Limb (tissue), 2 donors: ENCODE results near the gene COX7B2.

Source experiments
- DNase-seq, 2 donors: peaks; one replicate each; pipeline ENCODE4 v3.0.0-alpha.2; 2016; ENCODE audit errors: extremely low spot score in 2 of 2

The COX7B2 gene

DNA sequence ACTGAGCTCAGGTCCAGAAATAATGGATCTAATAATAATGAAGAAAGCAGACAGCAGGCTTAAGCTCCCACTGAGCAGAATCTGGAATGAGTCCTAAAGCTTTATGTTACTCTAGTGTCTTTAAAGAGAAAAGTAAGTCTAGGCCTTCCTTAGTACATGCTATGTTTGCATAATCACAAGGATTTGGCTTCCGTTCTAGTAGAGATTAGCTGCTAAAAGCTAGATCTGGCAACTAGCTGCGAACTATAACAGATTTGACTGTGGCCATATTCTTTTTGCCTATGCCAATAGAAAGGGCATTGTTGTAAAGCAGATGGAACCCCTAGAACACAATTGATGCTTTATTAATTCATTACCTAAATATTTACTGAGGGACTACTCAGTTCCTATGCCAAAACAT is 19.0 kb downstream of the COX7B2 start:
- DNase-seq, result no peak

DNA sequence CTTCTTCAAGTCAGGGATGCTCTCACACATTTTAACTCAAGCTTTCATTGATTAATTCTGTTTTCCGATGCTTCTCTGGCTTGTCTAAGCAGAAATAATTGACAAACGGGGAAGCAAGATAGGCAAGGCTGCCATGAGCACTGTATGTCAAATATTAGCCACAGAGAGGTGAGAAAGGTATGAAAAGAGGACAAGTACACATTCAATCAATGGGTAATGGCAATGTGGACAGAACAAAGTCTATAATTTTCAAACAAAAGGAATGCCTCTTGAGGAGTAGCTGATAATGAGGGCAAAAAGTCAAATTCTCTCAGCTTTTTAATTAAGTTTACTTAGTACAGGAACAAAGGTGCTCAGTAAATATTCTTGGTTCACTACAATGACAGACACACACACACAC is 19.6 kb downstream of the COX7B2 start:
- no peak for DNase-seq

DNA sequence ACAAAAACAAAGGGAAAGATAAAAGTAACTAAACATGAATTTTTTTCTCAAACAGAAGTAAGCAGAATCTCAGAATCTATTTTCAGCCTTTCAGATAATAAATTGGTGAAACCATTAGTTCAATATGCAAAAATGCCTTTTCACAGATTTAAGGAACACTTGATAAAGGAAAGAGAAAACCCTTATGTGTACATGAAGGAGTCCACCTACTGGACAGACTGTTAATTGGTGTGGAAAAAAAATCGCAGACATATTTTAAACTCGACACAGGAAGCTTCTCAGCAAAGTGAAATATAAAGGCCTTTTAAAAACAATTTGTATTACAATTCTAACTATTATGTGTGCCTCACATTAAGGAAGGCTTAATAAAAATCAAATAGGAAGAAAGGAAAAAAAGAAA is 22.3 kb downstream of the COX7B2 start:
- DNase-seq, result peak in 1 of 2 donors; percentile 14

DNA sequence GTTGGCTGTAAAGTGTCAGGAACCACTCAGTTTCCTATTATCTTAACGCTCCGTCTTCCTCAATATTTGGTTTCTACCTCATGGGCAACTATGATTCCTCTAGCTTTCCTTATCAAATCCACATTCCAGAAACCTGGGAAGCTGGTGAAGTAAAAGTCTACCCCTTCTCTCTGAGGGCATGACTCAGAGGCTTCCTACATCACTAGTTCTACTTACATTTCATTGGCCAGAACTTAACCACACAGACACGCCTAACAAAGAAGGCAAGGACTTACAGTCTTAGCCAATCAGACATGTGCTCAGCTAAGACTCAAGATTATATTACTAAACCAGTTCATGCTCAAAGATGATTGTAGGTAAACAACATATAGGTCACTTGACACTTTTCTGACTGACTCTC is 30.4 kb downstream of the COX7B2 start:
- no peak for DNase-seq

DNA sequence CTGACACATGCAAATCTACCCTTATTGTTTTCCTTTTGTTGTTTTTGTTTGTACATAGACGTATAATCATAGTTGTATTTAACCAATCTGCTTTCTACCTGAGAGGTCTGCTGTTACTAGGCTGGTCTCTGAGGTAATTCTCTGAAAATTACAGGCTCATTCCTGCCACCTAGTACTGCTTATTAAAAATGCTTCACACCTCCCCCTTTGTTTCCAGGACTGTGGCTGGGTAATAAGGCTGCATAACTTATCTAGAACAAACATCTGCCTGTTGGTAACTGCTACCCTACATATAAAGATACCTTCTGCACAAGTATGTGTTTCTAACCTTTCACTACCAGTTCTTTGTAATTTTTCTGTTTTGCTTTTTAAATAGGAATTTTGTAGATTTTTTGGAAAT is 34.2 kb downstream of the COX7B2 start:
- DNase-seq, result no peak

DNA sequence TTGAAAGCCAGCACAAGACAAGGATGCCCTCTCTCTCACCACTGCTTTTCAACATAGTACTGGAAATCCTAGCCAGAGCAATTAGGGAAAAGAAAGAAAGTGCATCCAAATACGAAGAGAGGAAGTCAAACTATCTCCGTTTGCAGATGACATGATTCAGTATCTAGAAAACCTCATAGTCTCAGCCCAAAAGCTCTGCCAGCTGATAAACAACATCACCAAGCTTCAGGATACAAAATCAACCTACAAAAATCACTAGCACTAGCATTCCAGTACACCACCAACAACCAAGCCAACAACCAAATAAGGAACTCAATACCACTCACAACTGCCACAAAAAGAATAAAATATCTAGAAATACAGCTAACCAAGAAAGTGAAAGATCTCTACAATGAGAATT is 38.6 kb downstream of the COX7B2 start:
- DNase-seq, result no peak

DNA sequence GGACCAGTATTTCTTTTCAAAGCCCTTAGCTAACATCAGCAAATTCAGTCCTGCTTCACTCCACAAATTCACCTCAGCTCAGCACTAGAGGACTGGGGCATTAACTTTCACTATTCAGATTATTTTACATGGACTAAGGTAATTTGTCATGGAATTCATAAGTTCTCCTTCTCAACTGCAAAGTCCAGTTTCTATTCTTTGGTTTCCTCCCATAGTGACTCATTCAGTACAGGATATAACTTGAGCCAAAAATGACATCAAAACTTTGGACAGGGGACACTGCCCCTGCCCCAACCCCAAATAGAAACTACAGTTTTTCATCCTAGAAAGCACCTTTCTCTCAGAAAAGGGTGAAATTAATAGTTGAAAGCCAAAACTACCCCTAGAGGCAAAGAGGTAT is 52.7 kb downstream of the COX7B2 start:
- no peak for DNase-seq

DNA sequence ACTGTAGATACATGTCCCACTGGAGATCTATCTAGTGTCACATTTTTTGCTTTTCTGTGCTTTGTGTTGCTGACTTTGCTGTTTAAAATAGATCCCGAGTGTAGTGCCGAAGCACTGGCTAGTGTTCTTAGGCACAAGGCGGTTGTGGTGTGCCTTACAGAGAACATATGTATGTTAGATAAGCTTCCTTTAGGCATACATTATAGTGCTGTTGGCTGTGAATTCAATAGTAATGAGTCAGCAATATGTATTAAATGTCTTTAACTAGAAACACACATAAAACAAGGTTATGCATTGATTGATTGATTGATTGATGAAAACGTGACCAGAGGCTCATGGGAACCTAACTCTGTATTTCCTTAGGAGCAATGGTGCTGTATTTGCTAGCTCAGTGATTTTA is 56.2 kb downstream of the COX7B2 start:
- DNase-seq, result no peak

DNA sequence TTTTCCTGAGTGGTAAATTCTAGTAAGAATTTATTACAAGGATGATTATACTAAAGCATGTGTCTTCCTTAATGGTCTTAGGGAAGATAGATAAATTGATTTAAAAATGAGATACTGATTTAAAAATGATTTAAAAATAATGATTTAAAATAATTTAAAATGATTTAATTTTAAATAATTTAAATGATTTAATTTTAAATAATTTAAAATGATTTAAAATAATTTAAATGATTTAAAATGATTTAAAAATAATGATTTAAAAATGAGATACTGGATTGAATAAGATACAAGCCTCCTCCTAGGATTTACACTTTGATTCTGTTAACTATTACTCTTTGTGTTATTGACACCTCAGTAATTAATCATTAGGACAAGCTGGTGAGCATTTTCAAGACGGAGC is 59.0 kb downstream of the COX7B2 start:
- DNase-seq, result no peak

DNA sequence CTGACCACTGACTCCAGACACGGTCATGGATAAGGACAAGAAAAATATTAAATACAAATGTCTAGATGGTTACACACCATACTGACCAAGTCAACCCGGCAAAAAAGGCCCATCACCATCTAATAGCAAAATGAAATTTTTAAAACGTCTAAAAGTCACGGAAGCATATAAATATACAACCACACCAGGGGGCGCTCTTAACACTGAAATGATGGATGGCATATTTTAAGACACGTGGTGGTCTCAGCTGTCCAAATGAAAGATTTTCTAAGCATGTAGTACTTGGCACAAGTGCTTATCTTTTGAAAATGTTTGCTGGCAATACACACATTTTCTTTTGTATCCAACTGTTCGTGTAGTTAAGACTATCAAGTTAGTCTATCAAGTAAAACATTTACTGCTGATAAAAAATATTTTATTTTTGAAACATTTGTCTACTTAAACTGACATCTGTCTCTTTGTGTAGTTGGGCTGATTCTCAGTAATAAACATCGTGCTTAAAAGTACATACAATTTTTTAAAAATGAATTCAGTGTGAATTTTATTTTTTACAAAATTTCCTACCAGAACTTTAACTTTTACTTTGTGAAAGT is 64.6 kb downstream of the COX7B2 start:
- DNase-seq, result peak; percentile 59 to 84

DNA sequence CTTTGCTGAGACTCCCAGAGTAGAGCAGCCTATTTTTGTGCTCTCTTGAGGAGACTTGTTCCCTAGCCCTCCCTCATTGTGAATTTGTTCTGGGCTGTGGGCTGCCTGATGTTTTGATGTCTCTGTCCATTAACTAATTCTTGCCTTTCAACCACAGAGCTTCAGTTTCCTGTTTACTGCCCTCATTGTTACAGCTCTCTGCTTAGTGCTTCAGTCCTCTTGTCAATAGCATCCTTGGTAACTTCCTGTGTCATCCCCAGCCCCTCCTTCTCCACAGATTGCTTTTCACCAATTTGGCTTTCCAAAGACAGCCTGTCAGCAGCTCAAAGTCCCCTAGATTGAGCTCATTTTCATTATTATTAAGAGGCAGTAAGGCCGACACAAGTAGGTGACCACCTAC is 69.9 kb downstream of the COX7B2 start:
- no peak for DNase-seq

DNA sequence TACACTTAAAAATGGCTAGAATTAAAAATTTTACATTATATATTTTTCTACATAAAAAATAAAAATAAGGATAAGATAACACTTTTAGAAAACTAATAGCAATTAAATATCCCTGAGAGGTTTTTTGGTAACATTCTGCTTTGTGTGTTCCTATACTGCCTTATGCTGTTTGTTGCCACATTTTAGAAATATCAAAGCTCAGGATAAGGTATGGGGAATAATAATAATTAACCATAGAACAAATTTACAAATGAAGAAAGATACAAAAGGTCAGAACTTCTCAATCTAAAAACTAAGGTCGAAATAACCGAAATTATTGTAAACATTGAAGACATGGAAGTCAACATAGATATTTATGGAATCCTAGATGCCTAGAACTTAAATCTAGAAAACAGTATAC is 71.4 kb downstream of the COX7B2 start:
- no peak for DNase-seq

DNA sequence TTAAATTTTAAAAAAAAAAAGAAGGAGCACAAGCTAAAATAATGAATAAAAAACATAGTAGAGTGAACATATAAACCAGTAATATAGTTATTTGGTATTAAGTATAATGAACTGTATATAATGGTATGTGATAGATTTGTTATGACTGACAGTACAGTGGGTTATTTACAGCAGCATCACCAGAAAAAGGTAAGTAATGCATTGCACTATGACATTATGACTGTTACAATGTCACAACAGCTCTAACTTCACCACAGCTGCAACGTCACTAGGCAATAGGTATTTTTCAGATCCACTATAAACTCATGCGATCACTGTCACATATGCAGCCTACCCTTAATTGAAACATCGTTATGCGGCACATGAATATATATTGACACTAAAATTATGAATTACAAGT is 72.5 kb downstream of the COX7B2 start:
- no peak for DNase-seq

DNA sequence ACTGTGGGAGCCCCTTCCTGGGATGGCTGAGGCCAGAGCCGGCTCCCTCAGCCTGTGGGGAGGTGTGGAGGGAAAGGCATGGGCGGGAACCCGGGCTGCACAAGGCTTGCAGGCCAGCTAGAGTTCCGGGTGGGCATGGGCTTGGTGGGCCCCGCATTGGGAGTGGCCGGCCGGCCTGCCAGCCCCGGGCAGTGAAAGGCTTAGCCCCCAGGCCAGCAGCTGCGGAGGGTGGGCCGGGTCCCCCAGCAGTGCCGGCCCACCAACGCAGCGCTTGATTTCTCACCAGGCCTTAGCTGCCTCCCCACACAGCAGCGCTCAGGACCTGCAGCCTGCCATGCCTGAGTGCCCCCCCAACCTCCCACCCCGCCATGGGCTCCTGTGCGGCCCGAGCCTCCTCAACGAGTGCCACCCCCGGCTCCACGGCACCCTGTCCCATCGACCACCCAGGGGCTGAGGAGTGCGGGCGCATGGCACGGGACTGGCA is 78.0 kb downstream of the COX7B2 start:
- DNase-seq, result no peak

DNA sequence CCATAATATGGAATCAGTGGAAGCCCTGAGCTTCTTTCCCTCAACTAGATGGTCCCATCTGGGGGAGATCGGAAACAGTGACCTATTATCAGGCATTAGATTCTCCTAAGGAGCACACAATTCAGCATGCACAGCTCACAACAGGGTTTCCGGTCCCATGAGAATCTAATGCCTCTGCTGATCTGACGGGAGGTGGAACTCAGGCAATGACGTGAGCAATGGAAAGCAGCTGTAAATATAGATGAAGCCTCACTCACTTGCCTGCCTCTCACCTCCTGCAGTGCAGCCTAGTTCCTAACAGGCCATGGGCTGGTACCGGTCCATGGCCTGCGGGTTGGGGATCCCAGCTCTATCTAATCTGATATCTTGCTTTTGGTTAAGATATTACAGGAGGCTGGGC is 88.9 kb downstream of the COX7B2 start:
- no peak for DNase-seq

DNA sequence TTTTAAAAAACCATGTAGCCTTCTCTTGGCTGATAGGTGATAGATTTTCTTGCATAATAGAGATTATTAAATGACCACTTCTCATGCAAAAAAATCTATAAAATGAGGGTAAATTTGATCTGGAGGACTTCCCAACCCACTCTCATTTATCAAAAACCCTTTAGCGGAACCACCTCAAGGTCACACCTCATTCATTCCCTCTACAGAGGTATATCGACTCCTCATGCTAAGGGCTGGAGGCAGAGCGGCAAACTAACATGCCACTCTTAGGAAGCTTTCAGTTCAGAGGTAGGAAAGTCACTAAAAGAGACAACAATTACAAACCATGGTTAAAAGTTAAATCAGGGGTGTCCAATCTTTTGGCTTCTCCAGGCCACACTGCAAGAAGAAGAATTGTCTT is 90.0 kb downstream of the COX7B2 start:
- DNase-seq, result no peak

DNA sequence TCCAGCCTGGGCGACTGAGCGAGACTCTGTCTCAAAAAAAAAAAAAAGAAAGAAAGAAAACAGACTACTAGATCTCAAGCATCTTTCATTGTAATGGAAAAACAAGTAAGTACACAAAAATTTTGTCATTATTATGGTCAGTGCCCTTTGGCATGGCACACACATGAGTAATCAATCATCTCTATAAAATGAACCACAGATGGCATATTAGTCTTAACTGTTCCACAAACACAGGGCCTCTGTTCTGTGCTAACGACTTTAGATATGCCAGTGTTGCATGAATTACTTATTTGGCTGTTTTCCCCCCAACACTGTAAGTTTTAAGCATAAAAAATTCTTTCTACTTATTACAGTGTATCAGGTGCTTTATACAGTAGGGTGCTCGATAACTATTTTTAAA is 90.4 kb downstream of the COX7B2 start:
- no peak for DNase-seq

DNA sequence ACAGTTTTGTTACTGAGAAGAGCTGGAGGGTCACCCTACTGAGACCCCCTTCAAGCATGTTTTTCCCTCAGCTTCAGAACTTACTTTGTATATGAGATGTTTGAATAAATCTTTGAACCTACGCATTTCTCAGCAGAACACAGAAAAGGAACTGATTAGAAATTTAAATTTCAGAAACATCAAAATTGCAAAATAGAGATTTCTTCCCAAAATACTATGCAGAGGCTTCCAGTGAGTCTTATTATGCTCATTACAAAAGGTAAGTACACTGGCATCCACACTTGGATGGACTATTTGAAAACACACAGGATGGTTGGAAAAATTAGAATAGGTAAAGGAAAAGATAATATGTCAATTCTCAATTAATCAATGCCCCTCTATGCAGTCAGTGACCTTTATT is 91.2 kb downstream of the COX7B2 start:
- DNase-seq, result no peak

DNA sequence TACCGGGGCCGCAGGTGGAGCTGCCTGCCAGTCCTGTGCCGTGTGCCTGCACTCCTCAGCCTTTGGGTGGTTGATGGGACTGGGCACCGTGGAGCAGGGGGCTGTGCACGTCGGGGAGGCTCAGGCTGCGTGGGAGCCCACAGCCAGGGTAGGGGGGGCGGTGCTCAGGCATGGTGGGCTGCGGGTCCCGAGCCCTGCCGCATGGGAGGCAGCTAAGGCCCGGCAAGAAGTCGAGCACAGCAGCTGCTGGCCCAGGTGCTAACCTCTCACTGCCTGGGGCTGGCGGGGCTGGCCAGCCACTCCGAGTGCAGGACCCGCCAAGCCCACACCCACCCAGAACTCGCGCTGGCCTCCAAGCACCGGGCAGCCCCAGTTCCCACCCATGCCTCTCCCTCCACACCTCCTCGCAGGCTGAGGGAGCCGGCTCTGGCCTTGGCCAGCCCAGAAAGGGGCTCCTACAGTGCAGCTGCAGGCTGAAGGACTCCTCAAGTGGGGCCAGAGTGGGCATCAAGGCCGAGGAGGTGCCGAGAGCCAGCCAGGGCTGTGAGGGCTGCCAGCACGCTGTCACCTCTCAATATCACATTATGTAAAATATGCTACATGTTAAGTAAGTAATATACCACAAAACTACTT is 104.1 kb downstream of the COX7B2 start:
- DNase-seq, result no peak

DNA sequence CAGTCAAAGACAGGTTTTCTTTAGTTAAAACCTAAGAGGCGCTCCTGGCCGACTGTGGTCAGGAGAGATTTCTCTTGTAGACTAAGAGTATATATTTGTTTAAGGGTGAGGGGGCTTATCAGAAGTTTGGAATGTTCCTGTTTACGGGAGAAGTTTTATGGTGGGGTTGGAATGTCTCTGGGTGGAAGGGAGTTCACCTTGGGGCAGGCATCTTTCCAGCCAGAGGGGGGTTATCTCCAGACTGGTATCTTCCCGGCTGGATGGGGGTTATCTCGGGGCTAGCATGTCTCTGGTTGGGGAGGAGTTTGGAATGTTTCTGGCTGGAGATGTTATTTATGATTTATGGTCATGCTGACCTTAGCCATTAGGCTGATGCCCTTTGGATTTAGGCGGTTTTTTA is 116.0 kb downstream of the COX7B2 start:
- DNase-seq, result no peak

DNA sequence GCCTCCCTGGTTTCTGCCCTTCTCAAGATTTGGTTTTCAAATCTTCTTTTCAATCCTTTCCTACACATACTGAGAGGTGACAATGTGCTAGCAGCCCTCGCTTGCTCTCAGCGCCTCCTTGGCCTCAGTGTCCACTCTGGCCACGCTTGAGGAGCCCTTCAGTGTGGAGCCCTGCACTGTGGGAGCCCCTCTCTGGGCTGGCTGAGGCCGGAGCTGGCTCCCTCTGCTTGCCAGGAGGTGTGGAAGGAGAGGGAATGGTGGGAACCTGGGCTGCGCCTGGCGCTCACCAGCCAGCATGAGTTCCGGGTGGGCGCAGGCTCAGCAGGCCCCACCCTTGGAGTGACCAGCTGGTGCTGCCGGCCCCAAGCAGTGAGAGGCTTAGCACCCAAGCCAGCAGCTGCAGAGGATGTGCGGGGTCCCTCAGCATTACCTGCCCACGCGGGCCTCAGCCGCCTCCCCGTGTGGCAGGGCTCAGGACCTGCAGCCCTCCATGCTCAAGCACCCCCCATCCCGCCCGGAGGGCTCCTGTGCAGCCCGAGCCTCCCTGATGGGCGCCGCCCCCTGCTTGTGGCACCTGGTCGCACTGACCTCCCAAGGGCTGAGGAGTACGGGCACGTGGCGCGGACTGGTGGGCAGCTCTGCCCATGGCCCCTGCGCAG is 127.5 kb downstream of the COX7B2 start:
- DNase-seq, result peak in 1 of 2 donors; percentile 29

DNA sequence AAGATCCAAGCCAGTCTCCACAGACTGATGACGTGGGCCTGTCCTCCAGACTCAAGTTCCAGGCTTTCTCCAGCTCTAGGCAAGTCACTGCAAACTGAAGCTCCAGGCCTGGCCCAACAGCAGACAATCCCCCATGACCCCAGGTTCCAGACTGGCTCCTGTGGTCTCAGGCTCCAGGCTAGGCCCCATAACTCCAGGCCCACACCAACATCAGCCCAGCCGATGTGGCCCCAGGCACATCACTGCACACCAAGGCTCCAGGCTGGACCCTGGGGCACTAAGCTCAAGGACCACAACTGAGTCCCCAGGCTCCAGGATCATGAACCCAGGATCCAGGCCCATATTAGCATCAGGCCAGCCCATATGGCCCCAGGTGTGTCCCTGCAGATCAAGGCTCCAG is 143.6 kb downstream of the COX7B2 start:
- no peak for DNase-seq

DNA sequence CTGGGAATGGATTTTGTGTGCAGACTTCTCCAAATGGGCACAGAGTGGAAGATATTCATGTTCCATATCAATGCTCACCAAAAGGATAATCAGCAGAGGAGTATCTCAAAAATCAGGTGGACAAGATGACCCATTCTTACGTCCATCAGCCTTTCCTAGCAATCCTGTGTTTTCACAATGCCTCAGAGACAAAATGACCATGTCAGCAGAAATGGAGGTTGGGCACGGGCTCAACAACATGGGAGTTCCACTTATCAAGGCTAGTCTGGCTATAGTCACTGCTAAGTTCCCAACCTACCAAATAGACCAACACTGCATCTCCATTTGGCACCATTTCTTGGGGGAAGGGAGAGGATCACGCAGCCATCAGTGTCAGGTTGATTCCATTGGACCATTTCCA is 179.0 kb downstream of the COX7B2 start:
- no peak for DNase-seq
